Cortex of kidney (tissue), 1 donor: ENCODE data around the gene MYH1.
"Not testable (repeated sequence)": the region's sequence is repeated elsewhere in the genome, so short reads cannot be mapped to it uniquely, and the experiment has no call there.

Experiments used
- DNase-seq: peaks from one replicate; lab custom pipeline; 2025; lab: John Stamatoyannopoulos, UW

MYH1 gene

GRCh38 chr17:10518271-10519037, at the start of gene MYH1:
TSS of gene MYH1 (minus strand) at chr17:10518542. CDS start at chr17:10516642, 1,900 bp downstream.
- DNase-seq, result no peak

GRCh38 chr17:10563991-10564660, 45.8 kb upstream of the MYH1 start:
- DNase-seq, result no peak

GRCh38 chr17:10558049-10558448, 39.7 kb upstream of the MYH1 start:
- no peak for DNase-seq

GRCh38 chr17:10557422-10557821, 39.1 kb upstream of the MYH1 start:
- DNase-seq, result no peak

DNA sequence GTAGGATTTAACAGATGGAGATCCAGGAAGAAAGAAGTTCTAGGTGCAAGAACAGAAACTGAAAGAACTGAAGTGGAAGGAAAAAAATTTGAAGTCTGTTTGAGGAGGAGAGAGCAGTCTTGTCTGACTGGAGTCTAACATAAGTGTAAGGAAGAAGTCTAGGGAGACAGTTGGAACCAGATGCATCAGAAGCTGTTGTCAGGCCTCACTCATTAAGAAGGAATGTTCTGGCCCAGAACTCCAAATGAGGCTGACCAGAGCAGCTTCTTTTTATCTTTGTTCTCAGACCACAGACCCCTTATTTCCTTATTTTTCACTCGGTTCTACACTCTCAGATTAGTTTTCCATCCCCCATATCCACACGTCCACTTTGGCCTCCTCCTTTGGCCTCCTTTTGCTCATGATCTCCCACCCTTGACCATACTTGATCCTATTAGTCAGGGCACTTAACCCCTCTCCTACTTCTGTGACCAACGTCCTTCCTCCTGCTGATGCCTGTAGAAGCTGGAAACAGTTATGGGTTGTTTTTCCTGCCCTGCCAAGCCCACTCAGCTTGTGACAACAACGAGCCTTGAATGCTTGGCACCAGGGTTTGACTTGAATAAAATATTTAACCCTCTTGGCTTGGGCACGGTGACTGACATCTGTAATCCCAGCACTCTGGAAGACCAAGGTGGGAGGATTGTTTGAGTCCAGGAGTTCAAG, 38.1 kb upstream of the MYH1 start:
- DNase-seq, result no peak

- DNase-seq, result no peak
Observed at GRCh38 chr17:10550014-10550413, 31.7 kb upstream of the MYH1 start.

DNA sequence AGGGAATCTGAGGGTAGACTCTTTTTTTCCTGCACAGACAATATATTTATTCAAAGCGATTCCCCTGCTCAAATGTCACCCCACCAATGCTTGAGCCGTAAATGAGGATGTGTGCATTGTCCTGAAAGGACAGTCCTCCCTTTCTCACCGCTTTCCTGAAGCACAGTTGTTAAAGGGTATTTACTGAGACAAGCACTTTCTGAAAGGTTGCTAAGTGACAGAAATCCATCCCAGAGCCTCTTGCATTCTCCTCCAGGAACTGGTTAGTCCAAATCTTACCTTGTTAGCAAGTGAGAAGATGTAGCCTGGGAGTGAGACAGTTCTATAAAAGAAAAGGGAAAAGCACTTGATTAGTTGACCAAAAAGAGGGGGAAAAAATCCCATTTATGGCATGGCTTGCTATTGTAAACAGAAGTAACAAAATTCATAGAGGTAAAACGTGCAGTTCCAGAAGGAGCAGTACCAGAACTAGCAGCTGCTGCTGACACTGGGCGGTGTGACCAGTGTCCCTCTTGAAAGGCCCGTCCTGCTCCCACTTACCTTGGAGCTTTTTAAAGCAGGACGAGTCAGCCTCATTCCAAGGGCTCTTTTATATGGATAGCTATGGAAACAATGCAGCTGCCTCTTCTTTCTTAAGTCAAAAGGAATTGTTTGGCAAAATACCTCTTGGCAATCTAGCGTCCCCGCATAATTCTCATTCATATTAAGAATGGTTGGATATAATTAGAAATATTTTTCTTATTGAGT, 30.9 kb upstream of the MYH1 start, which contains the start of gene MYH2:
Gene MYH2, minus strand, starts transcription at position 563 of the 747 bp plus-strand sequence. CDS start 1,738 bp downstream, outside the sequence.
- DNase-seq, result no peak

GRCh38 chr17:10547351-10547750, 29.0 kb upstream of the MYH1 start:
- DNase-seq, result no peak

GRCh38 chr17:10543486-10543885, 25.1 kb upstream of the MYH1 start:
- not testable (repeated sequence) for DNase-seq

DNA sequence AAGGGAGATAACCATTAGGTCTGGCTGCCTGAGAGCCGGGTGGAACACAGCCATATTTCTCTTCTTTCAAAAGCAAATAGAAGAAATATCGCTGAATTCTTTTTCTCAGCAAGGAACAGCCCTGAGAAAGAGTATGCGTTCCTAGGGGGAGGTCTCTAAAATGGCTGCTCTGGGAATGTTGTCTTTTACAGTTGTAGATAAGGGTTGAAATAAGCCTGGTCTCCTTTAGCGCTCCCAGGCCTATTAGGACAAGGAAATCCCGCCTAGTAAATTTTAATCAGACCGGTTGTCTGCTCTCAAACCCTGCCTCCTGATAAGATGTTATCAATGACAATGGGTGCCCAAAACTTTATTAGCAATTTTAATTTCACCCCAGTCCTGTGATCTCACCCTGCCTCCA, 22.8 kb upstream of the MYH1 start:
- DNase-seq, result not testable (repeated sequence)

DNA sequence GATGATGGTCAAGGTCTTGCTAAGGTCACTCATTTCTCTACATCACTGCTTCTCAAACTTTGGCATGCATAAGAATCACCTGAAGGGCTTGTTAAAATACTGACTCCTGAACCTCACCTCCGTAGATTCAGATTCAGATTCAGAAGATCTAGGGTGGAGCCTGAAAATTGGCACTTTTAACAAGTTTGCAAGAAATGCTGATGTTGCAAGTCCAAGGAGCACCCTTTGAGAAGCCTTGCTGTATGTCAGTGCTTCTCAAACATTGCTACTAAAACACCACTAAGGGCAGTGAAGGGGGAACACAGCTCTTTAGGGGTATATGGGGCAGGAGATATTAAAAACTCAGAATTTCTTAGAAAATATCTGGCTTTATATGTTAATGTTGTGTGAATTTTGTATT, 13.7 kb upstream of the MYH1 start:
- DNase-seq, result no peak

DNA sequence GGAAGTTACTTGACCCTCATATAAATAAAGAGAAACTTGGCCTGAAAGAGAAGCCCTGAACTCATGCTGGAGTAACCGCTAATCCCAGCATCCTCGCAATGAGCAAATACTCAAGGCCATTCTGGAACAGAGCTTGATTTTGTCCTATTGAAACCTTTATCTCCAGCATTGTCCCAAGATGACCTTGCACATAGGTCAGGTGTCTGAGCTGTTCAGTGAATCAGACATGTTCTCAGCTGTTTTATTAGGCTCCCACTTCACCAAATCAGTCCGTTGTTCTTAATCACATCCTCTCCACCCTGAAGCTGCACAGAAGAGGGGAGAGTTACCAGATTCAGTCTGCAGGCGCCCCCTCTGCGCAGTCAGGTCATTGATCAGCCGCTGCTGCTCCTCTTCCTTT, 9.1 kb upstream of the MYH1 start:
- DNase-seq, result no peak

DNA sequence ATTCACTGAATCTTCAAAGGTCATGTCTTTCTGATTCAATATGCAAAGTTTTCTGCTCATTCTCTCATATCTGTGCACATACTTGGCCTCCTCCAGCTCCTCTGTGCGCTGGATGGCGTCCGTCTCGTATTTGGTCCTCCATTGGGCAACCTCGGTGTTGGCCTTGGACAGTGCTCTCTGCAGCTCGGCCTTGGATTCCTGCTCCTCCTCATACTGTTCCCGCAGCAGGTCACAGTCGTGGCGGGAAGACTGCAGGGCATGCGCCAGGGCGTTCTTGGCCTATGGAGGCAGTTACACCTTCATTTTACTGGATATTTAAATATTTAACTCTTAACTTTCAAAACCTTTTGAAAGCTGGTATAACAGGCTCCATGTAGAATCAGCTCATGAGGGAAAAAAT, 8.2 kb upstream of the MYH1 start:
- no peak for DNase-seq

DNA sequence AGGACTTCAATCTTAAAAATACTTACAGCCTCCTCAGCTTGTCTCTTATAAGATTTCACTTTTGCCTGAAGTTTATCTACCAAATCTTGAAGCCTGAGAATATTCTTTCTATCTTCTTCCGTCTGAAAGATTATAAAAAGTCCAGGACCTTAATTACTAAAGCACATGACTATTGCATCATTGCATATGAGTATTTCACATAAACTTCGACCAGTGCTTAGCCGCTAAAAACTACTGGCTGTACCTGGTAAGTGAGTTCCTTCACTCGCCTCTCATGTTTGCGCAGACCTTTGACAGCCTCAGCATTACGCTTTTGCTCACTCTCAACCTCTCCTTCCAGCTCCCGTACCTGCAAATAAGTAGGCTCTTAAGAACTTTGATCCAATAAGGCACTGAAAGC, 4.7 kb upstream of the MYH1 start:
- no peak for DNase-seq

DNA sequence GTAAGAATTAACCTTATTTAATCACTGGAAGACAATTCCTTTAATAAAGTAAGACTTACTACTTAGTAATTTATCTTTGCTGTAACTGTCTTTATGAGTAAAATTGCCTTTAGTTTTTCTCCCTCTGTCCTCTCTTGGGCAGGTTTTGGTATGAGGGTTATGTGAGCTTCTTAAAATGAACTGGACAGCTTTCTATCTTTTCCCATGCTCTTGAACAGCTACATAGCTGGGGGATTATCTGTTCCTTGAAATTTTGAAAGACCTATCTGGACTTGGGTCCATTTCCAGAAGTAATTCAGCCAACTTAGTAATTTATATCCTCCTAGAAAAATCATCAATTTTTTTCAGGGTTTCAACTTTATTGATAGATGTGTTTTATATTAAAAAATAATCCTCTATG, 3.6 kb upstream of the MYH1 start:
- DNase-seq, result no peak

GRCh38 chr17:10516638-10517037, 1.7 kb downstream of the MYH1 start:
- DNase-seq, result no peak

- DNase-seq, result no peak
Observed at GRCh38 chr17:10516065-10516464, 2.3 kb downstream of the MYH1 start.

DNA sequence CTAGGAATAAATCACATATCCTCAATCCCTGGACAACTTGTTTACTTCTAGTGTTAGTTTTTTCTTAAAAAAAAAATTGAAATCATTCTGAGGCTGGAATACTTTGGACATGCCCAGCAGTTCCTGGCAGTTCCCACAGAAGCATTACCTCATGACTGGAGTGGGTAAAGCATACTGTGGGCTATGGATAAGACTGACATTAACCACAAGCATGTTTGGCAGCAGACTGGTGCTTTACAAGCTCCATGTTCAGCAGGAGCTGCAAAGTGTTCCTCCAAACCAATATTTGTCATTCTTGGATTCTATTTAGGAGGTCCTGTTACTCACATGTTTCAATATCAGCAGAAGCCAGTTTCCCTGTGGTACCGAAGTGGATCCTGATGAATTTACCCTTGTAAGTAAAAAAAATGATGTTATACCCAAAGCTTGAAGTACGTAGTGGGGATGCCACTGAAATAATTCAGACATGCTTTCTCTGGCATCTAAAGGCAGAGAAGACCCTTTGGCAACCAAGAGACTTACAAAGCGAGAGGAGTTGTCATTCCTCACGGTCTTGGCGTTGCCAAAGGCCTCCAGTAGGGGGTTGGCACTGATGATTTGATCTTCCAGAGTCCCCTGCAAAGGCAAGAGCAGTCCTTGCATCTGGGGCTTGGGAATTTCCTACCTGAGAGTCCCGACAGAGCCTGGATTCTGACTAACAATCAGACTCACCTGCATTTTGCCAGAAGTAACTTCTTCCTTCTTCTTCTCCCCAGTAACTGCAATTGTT, 4.9 kb downstream of the MYH1 start:
- DNase-seq, result no peak

DNA sequence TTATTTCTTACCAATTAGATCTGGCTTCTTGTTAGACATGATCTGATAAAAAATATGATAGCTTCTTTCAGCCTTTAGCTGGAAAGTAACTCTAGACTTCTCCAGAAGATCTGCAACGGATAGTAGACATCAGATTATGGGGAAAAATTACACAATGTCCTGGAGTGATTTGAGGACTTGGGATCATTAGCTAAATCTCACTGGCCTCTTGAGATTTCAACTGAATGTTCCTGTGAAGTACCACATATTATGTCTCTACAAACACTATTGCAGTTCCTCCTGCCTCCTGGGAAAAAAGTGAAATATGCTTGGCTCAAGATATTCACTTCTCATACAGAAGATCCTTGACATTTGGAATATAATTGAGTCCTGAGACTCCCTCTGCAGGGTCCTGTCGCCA, 5.5 kb downstream of the MYH1 start:
- DNase-seq, result no peak

DNA sequence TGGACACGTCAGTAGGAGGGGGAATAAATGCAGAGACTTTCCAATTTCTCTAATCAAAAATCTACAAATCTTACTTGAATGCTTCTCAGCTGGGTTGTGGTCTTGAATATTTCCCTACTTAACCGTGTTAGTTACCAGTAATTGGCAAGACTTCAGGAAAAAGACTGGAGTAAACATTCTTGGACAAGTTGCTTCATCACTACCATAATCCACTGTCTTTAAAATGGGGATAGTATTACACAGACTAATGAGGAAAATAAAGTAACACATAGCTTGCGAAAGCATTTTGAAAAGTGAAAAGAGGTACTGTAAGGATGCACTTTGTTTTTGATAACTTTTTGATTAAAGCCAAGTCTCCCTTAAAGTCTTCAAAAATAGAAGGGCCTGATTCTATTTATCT, 18.4 kb downstream of the MYH1 start:
- DNase-seq, result no peak

GRCh38 chr17:10492004-10492403, 26.3 kb downstream of the MYH1 start:
- DNase-seq, result no peak
